ENCODE measurements around the gene CEP68.
A peak's percentile ranks its signal among the peaks of the same experiment; 100 is the strongest.

DNA sequence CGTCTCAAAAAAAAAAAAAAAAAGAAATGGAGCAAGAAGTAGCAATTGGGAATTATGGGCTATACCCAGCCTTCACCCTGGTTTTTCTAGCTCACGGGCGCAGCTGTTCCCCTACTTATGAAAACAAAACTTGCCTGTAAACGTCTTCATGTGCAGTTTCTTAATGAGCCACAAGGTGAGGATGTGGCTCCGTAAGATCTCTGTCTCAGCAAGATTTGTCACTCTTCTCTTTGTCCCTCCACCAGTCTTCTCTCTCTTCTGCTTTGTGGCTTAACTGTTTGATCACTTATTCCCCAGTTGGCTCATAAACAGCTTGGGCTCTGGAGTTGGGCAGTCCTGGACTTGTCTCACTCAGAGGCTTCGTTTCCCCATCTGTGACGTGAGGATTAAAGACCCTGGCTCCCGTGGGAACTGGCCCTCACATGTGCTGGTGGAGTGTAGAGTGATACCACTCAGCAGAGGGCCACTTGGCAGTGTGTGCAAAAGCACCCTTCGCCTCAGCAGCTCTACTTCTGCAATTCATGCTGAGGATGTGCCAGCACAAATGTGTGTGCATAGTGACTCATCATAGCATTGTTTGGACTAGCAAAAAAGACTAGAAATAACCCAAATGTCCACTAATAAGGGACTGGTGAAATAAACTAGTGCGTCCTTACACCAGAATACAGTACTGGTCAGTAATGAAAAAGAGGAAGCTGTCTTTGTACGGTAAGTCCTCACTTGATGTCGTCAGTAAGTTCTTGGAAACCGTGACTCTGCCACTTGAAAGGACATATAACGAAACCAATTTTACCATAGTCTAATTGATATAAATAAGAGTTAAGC lies 8.7 kb downstream of the CEP68 start:
- TF ChIP-seq, protein P1, sequence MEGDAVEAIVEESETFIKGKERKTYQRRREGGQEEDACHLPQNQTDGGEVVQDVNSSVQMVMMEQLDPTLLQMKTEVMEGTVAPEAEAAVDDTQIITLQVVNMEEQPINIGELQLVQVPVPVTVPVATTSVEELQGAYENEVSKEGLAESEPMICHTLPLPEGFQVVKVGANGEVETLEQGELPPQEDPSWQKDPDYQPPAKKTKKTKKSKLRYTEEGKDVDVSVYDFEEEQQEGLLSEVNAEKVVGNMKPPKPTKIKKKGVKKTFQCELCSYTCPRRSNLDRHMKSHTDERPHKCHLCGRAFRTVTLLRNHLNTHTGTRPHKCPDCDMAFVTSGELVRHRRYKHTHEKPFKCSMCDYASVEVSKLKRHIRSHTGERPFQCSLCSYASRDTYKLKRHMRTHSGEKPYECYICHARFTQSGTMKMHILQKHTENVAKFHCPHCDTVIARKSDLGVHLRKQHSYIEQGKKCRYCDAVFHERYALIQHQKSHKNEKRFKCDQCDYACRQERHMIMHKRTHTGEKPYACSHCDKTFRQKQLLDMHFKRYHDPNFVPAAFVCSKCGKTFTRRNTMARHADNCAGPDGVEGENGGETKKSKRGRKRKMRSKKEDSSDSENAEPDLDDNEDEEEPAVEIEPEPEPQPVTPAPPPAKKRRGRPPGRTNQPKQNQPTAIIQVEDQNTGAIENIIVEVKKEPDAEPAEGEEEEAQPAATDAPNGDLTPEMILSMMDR (conservative IDR thresholded peaks at IDR 0.05; ENCODE audit: low read length), result peak; percentile 86
- no peak for TF ChIP-seq EZH2phosphoT487 (IDR thresholded peaks at IDR 0.05; ENCODE audit: borderline replicate concordance)
